Hepatocyte (in vitro differentiated cells): ENCODE data around the gene USP36.

Source experiments
- CTCF ChIP-seq: fragments of 200-600 bp; sonication (generic); IDR thresholded peaks from 2 replicates; pipeline ENCODE4 v1.5.1; 2016; ENCODE audit warnings: antibody characterized with exemption, mild to moderate bottlenecking; ENCODE audit not compliant: poor library complexity
- EZH2phosphoT487 ChIP-seq: fragments of 200-600 bp; sonication (generic); IDR thresholded peaks from one replicate; pipeline ENCODE4 v1.6.1; 2018; ENCODE audit warnings: antibody characterized with exemption, mild to moderate bottlenecking, low read depth, moderate library complexity; ENCODE audit not compliant: unreplicated experiment, severe bottlenecking

- TF ChIP-seq CTCF (no peak), EZH2phosphoT487 (no peak)
Measured at GRCh38 chr17:78783711-78784324, 56.8 kb downstream of the USP36 start.
